HepG2 (cell line): ENCODE results near the gene ZMYM3. TPM values are rescaled to one million over a fixed set of nuclear protein-coding genes. Genes with fewer than 3 reads are reported as not detected.
A peak's percentile ranks its signal among the peaks of the same experiment; 100 is the strongest.

Experiments
- FOXC1 ChIP-seq: sonication (generic); formaldehyde crosslinking; IDR thresholded peaks from 2 replicates; pipeline ENCODE4 v1.8.0; 2022; ENCODE audit warnings: mild to moderate bottlenecking, missing genetic modification reagents, borderline replicate concordance
- HNF4A ChIP-seq: sonication (generic); formaldehyde crosslinking; IDR thresholded peaks from 2 replicates; pipeline ENCODE4 v1.4.0; 2020; ENCODE audit warnings: missing genetic modification reagents
- JUNB ChIP-seq: sonication (generic); formaldehyde crosslinking; IDR thresholded peaks from 2 replicates; pipeline ENCODE4 v1.8.0; 2022; ENCODE audit warnings: missing genetic modification reagents, mild to moderate bottlenecking, borderline replicate concordance
- MIER3 ChIP-seq: IDR thresholded peaks from 2 replicates; pipeline ENCODE4 v1.6.1; 2016; ENCODE audit warnings: missing compliant biosample characterization, borderline replicate concordance
- NR2F6 ChIP-seq, 2 experiments: IDR thresholded peaks; 2 replicates each; pipeline ENCODE4 v1.6.1; 2016; ENCODE audit warnings: antibody characterized with exemption in 1 of 2, mild to moderate bottlenecking in 1 of 2
- PCBP1 ChIP-seq: fragments of 200-400 bp; formaldehyde crosslinking; IDR thresholded peaks from 2 replicates; pipeline ENCODE4 v1.6.1; 2017; ENCODE audit warnings: mild to moderate bottlenecking, low read depth, low read length, borderline replicate concordance
- PRPF4 ChIP-seq: fragments of 200-400 bp; formaldehyde crosslinking; IDR thresholded peaks from 2 replicates; pipeline ENCODE4 v1.6.1; 2016; ENCODE audit warnings: low read length, low read depth; ENCODE audit not compliant: poor library complexity, severe bottlenecking
- SAP130 ChIP-seq: IDR thresholded peaks from 2 replicates; pipeline ENCODE4 v1.6.1; 2016; ENCODE audit warnings: low read depth
- SMARCC2 ChIP-seq: fragments of 450-650 bp; IDR thresholded peaks from 2 replicates; pipeline ENCODE4 v1.6.1; 2017; ENCODE audit warnings: antibody characterized with exemption, mild to moderate bottlenecking
- ZEB1 ChIP-seq: IDR thresholded peaks from 2 replicates; pipeline ENCODE4 v1.6.1; 2012; ENCODE audit warnings: mild to moderate bottlenecking, low read depth, inconsistent platforms; ENCODE audit not compliant: insufficient replicate concordance
- ZFP36L1 ChIP-seq: sonication (generic); formaldehyde crosslinking; IDR thresholded peaks from 2 replicates; pipeline ENCODE4 v1.8.0; 2022; ENCODE audit warnings: mild to moderate bottlenecking, missing genetic modification reagents, moderate library complexity
- ZNF160 ChIP-seq: sonication (generic); formaldehyde crosslinking; IDR thresholded peaks from 2 replicates; pipeline ENCODE4 v1.8.0; 2022; ENCODE audit warnings: mild to moderate bottlenecking, inconsistent platforms, missing genetic modification reagents
- ZNF430 ChIP-seq: sonication (generic); formaldehyde crosslinking; IDR thresholded peaks from 2 replicates; pipeline ENCODE4 v1.9.0; 2021; ENCODE audit warnings: mild to moderate bottlenecking, missing genetic modification reagents
- ZNF567 ChIP-seq: sonication (generic); formaldehyde crosslinking; IDR thresholded peaks from 2 replicates; pipeline ENCODE4 v1.8.1; 2023; ENCODE audit warnings: mild to moderate bottlenecking, missing genetic modification reagents, borderline replicate concordance
- ZNF781 ChIP-seq: sonication (generic); formaldehyde crosslinking; IDR thresholded peaks from 2 replicates; pipeline ENCODE4 v1.5.1; 2020; ENCODE audit warnings: borderline replicate concordance, mild to moderate bottlenecking, missing genetic modification reagents; ENCODE audit errors: not compliant biosample characterization
- polyA plus RNA-seq, 8 experiments: library from polyadenylated mRNA; depleted of rRNA in 3 of 8; stranded (reverse) in 7 of 8; unstranded in 1 of 8; fragments of >200 nt; fragmentation: Illumina TruSeq in 4 of 8; extraction: Trizol in 4 of 8; gene quantifications; 2 replicates each; pipeline versions ENCODE4 v1.2.1 to v1.2.3, GENCODE V29; 2011 to 2016; ENCODE audit warnings: low read depth in 4 of 8, missing spikeins in 1 of 8, mixed read lengths in 1 of 8; ENCODE audit not compliant: insufficient read depth in 1 of 8
- total RNA-seq, 5 experiments: library from RNA; depleted of rRNA; stranded (reverse); fragments of >200 nt; fragmentation: Illumina TruSeq; extraction: Trizol; gene quantifications; 2 replicates each; pipeline ENCODE4 v1.2.3, GENCODE V29; 2016; ENCODE audit warnings: low read depth in 1 of 5
- TF ChIP-seq, protein P1 (sequence below): IDR thresholded peaks from 2 replicates; pipeline ENCODE4 v1.6.1; 2016; ENCODE audit warnings: missing genetic modification reagents, missing compliant biosample characterization
- TF ChIP-seq, protein P2 (sequence below): sonication (generic); formaldehyde crosslinking; IDR thresholded peaks from 2 replicates; pipeline ENCODE4 v1.4.0; 2020; ENCODE audit warnings: mild to moderate bottlenecking, missing genetic modification reagents
- TF ChIP-seq, protein P3 (sequence below): sonication (generic); formaldehyde crosslinking; conservative IDR thresholded peaks from 2 replicates; pipeline ENCODE4 v1.4.0; 2020; ENCODE audit warnings: missing genetic modification reagents
- TF ChIP-seq, protein P4 (sequence below): sonication (generic); formaldehyde crosslinking; IDR thresholded peaks from 2 replicates; pipeline ENCODE4 v1.8.0; 2022; ENCODE audit warnings: mild to moderate bottlenecking, missing genetic modification reagents, moderate library complexity
- TF ChIP-seq, protein P5 (sequence below): IDR thresholded peaks from 2 replicates; pipeline ENCODE4 v1.6.1; 2018; ENCODE audit warnings: missing genetic modification reagents, mild to moderate bottlenecking, missing compliant biosample characterization

Gene ZMYM3
- total and polyA plus RNA-seq, 2 of the 13 experiments (the other 11 are each of a cell fraction or from before 2014, with no cell fraction given) = 26.4 to 35.4 TPM

DNA sequence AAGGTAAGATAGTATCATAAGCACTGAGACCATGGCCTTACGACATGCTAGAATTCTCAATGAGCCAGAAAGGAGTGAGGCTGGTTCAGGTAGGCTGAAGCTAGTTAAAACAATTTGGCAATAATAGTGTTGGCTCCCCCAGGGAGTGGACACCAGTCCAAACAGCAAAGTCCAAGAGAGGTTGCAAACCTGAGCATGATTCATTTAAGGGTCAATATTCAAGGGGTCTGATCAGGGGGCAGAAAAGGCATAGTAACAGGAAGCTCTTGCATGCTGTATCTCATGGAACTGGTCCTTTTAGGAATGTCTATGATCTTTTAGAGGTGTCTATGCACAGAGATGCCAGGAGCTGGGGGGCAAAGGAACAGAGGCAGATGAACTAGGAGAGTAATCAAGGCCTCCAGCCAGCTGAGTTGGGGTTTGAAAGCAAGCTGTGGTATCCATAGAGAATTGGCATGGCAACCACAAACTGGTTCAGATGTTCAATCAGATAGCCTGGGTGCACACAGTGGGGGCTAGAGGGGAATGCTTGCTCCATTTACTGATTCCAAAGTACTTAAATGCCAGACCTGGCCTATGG lies 25.8 kb downstream of the ZMYM3 start (continued):
- TF ChIP-seq ZNF160 (CRISPR knock-in tag) = no peak
- no peak for TF ChIP-seq ZNF430 (CRISPR knock-in tag)
- TF ChIP-seq MIER3 (CRISPR knock-in tag) = peak; percentile 46; the same call in 1 of the 2 replicates
- TF ChIP-seq, protein P1, sequence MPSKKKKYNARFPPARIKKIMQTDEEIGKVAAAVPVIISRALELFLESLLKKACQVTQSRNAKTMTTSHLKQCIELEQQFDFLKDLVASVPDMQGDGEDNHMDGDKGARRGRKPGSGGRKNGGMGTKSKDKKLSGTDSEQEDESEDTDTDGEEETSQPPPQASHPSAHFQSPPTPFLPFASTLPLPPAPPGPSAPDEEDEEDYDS = no peak
- TF ChIP-seq, protein P2, sequence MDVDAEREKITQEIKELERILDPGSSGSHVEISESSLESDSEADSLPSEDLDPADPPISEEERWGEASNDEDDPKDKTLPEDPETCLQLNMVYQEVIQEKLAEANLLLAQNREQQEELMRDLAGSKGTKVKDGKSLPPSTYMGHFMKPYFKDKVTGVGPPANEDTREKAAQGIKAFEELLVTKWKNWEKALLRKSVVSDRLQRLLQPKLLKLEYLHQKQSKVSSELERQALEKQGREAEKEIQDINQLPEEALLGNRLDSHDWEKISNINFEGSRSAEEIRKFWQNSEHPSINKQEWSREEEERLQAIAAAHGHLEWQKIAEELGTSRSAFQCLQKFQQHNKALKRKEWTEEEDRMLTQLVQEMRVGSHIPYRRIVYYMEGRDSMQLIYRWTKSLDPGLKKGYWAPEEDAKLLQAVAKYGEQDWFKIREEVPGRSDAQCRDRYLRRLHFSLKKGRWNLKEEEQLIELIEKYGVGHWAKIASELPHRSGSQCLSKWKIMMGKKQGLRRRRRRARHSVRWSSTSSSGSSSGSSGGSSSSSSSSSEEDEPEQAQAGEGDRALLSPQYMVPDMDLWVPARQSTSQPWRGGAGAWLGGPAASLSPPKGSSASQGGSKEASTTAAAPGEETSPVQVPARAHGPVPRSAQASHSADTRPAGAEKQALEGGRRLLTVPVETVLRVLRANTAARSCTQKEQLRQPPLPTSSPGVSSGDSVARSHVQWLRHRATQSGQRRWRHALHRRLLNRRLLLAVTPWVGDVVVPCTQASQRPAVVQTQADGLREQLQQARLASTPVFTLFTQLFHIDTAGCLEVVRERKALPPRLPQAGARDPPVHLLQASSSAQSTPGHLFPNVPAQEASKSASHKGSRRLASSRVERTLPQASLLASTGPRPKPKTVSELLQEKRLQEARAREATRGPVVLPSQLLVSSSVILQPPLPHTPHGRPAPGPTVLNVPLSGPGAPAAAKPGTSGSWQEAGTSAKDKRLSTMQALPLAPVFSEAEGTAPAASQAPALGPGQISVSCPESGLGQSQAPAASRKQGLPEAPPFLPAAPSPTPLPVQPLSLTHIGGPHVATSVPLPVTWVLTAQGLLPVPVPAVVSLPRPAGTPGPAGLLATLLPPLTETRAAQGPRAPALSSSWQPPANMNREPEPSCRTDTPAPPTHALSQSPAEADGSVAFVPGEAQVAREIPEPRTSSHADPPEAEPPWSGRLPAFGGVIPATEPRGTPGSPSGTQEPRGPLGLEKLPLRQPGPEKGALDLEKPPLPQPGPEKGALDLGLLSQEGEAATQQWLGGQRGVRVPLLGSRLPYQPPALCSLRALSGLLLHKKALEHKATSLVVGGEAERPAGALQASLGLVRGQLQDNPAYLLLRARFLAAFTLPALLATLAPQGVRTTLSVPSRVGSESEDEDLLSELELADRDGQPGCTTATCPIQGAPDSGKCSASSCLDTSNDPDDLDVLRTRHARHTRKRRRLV (CRISPR knock-in tag) = no peak
- no peak for TF ChIP-seq ZEB1
- peak; percentile 72 for TF ChIP-seq SAP130 (CRISPR knock-in tag)
- peak; percentile 63 for TF ChIP-seq NR2F6 (IDR thresholded peaks at IDR 0.05)
- peak; percentile 61 for TF ChIP-seq NR2F6 (CRISPR knock-in tag; IDR thresholded peaks at IDR 0.05)
- TF ChIP-seq, protein P3, sequence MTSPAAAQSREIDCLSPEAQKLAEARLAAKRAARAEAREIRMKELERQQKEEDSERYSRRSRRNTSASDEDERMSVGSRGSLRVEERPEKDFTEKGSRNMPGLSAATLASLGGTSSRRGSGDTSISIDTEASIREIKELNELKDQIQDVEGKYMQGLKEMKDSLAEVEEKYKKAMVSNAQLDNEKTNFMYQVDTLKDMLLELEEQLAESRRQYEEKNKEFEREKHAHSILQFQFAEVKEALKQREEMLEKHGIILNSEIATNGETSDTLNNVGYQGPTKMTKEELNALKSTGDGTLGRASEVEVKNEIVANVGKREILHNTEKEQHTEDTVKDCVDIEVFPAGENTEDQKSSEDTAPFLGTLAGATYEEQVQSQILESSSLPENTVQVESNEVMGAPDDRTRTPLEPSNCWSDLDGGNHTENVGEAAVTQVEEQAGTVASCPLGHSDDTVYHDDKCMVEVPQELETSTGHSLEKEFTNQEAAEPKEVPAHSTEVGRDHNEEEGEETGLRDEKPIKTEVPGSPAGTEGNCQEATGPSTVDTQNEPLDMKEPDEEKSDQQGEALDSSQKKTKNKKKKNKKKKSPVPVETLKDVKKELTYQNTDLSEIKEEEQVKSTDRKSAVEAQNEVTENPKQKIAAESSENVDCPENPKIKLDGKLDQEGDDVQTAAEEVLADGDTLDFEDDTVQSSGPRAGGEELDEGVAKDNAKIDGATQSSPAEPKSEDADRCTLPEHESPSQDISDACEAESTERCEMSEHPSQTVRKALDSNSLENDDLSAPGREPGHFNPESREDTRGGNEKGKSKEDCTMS = no peak
- TF ChIP-seq, protein P4, sequence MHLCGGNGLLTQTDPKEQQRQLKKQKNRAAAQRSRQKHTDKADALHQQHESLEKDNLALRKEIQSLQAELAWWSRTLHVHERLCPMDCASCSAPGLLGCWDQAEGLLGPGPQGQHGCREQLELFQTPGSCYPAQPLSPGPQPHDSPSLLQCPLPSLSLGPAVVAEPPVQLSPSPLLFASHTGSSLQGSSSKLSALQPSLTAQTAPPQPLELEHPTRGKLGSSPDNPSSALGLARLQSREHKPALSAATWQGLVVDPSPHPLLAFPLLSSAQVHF (CRISPR knock-in tag) = no peak
- TF ChIP-seq ZNF567 (CRISPR knock-in tag) = no peak
- TF ChIP-seq FOXC1 (CRISPR knock-in tag) = no peak
- peak; percentile 65; the same call in 1 of the 2 replicates for TF ChIP-seq SMARCC2
- TF ChIP-seq, protein P5, sequence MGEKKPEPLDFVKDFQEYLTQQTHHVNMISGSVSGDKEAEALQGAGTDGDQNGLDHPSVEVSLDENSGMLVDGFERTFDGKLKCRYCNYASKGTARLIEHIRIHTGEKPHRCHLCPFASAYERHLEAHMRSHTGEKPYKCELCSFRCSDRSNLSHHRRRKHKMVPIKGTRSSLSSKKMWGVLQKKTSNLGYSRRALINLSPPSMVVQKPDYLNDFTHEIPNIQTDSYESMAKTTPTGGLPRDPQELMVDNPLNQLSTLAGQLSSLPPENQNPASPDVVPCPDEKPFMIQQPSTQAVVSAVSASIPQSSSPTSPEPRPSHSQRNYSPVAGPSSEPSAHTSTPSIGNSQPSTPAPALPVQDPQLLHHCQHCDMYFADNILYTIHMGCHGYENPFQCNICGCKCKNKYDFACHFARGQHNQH (CRISPR knock-in tag) = no peak; the same call in 1 of the 2 replicates
- peak; percentile 94 for TF ChIP-seq HNF4A (CRISPR knock-in tag)
- TF ChIP-seq JUNB (CRISPR knock-in tag) = peak; percentile 52; the same call in 1 of the 2 replicates
- no peak for TF ChIP-seq PRPF4
- TF ChIP-seq ZNF781 (CRISPR knock-in tag) = no peak
- no peak for TF ChIP-seq ZFP36L1 (CRISPR knock-in tag)
- no peak for TF ChIP-seq PCBP1
